Measurements from ENCODE around the gene MTTP.

MTTP gene

GRCh38 chr4:99587309-99587708 is 12.7 kb downstream of the MTTP start:
- TF ChIP-seq CEBPB (IDR thresholded peaks at IDR 0.05) (no peak), RAD21 (IDR thresholded peaks at IDR 0.05; ENCODE audit: low read depth) (no peak), TAF1 (IDR thresholded peaks at IDR 0.05; ENCODE audit: low read depth) (no peak), ZBTB7A (IDR thresholded peaks at IDR 0.05; ENCODE audit: low read depth) (no peak), TEAD4 (IDR thresholded peaks at IDR 0.05) (no peak), EGR1 (IDR thresholded peaks at IDR 0.05) (no peak), TCF12 (IDR thresholded peaks at IDR 0.05; ENCODE audit: low read depth) (no peak), CREB1 (IDR thresholded peaks at IDR 0.05; ENCODE audit: low read depth) (no peak), EP300 (IDR thresholded peaks at IDR 0.05; ENCODE audit: borderline replicate concordance) (no peak), FOXM1 (IDR thresholded peaks at IDR 0.05; ENCODE audit: borderline replicate concordance, low read depth) (no peak), YY1 (IDR thresholded peaks at IDR 0.05; ENCODE audit: low read depth) (no peak)
- TF ChIP-seq, protein P1, sequence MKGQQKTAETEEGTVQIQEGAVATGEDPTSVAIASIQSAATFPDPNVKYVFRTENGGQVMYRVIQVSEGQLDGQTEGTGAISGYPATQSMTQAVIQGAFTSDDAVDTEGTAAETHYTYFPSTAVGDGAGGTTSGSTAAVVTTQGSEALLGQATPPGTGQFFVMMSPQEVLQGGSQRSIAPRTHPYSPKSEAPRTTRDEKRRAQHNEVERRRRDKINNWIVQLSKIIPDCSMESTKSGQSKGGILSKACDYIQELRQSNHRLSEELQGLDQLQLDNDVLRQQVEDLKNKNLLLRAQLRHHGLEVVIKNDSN (IDR thresholded peaks at IDR 0.05) = no peak

- TF ChIP-seq CREB1 (IDR thresholded peaks at IDR 0.05; ENCODE audit: low read depth) = no peak
Observed at GRCh38 chr4:99587803-99588202, 13.2 kb downstream of the MTTP start.

- no peak for TF ChIP-seq EGR1 (IDR thresholded peaks at IDR 0.05)
- no peak for TF ChIP-seq EP300 (IDR thresholded peaks at IDR 0.05; ENCODE audit: borderline replicate concordance)
- no peak for TF ChIP-seq CREB1 (IDR thresholded peaks at IDR 0.05; ENCODE audit: low read depth)
- no peak for TF ChIP-seq YY1 (IDR thresholded peaks at IDR 0.05; ENCODE audit: low read depth)
- TF ChIP-seq TCF12 (IDR thresholded peaks at IDR 0.05; ENCODE audit: low read depth) = no peak
- no peak for TF ChIP-seq RAD21 (IDR thresholded peaks at IDR 0.05; ENCODE audit: low read depth)
- TF ChIP-seq CEBPB (IDR thresholded peaks at IDR 0.05) = no peak
- TF ChIP-seq FOXM1 (IDR thresholded peaks at IDR 0.05; ENCODE audit: borderline replicate concordance, low read depth) = no peak
- no peak for TF ChIP-seq TEAD4 (IDR thresholded peaks at IDR 0.05)
- no peak for TF ChIP-seq MAX (IDR thresholded peaks at IDR 0.05)
- no peak for TF ChIP-seq REST (IDR thresholded peaks at IDR 0.05; ENCODE audit: low read depth)
- no peak for TF ChIP-seq ZBTB7A (IDR thresholded peaks at IDR 0.05; ENCODE audit: low read depth)
- TF ChIP-seq, protein P1 (IDR thresholded peaks at IDR 0.05) = no peak
- TF ChIP-seq TAF1 (IDR thresholded peaks at IDR 0.05; ENCODE audit: low read depth) = no peak
Observed at GRCh38 chr4:99591757-99592156, 17.1 kb downstream of the MTTP start.

- TF ChIP-seq CREB1 (IDR thresholded peaks at IDR 0.05; ENCODE audit: low read depth) (no peak), EGR1 (IDR thresholded peaks at IDR 0.05) (no peak), NFIC (IDR thresholded peaks at IDR 0.05) (no peak), RAD21 (IDR thresholded peaks at IDR 0.05; ENCODE audit: low read depth) (no peak), TAF1 (IDR thresholded peaks at IDR 0.05; ENCODE audit: low read depth) (no peak), FOXM1 (IDR thresholded peaks at IDR 0.05; ENCODE audit: borderline replicate concordance, low read depth) (no peak), MAX (IDR thresholded peaks at IDR 0.05) (no peak), TEAD4 (IDR thresholded peaks at IDR 0.05) (no peak), TCF12 (IDR thresholded peaks at IDR 0.05; ENCODE audit: low read depth) (no peak), CEBPB (IDR thresholded peaks at IDR 0.05) (no peak)
- TF ChIP-seq, protein P1 (IDR thresholded peaks at IDR 0.05) = no peak
Observed at GRCh38 chr4:99593781-99594641, 19.4 kb downstream of the MTTP start.

DNA sequence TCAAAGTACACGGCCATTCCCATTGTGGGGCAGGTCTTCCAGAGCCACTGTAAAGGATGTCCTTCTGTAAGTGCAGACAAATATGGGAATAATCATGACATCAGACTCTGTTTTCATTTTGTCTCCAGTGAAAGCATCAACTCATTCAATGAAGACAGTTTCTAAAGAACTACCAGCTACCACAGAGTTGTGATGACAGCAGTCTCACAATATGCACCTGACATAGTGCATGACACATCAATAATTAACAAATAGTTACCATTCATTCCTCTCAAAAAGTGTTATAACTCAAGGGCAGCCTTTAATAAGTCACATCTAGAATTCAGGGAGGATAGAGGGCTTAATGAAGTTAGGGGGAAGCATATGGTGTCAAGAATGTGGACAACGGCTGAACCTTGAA is 20.2 kb downstream of the MTTP start:
- no peak for TF ChIP-seq REST (IDR thresholded peaks at IDR 0.05; ENCODE audit: low read depth)
- TF ChIP-seq MAX (IDR thresholded peaks at IDR 0.05) = no peak
- TF ChIP-seq CEBPB (IDR thresholded peaks at IDR 0.05) = no peak
- TF ChIP-seq FOXM1 (IDR thresholded peaks at IDR 0.05; ENCODE audit: borderline replicate concordance, low read depth) = no peak
- TF ChIP-seq TAF1 (IDR thresholded peaks at IDR 0.05; ENCODE audit: low read depth) = no peak
- TF ChIP-seq EP300 (IDR thresholded peaks at IDR 0.05; ENCODE audit: borderline replicate concordance) = no peak
- no peak for TF ChIP-seq NFIC (IDR thresholded peaks at IDR 0.05)
- TF ChIP-seq TEAD4 (IDR thresholded peaks at IDR 0.05) = no peak
- TF ChIP-seq ZBTB7A (IDR thresholded peaks at IDR 0.05; ENCODE audit: low read depth) = no peak
- TF ChIP-seq RAD21 (IDR thresholded peaks at IDR 0.05; ENCODE audit: low read depth) = no peak
- TF ChIP-seq CREB1 (IDR thresholded peaks at IDR 0.05; ENCODE audit: low read depth) = no peak
- TF ChIP-seq, protein P1 (IDR thresholded peaks at IDR 0.05) = no peak
- no peak for TF ChIP-seq YY1 (IDR thresholded peaks at IDR 0.05; ENCODE audit: low read depth)
- no peak for TF ChIP-seq TCF12 (IDR thresholded peaks at IDR 0.05; ENCODE audit: low read depth)
- TF ChIP-seq EGR1 (IDR thresholded peaks at IDR 0.05) = no peak
